ENCODE results near the gene LRFN4.

GRCh38 chr11:66901964-66902390 lies 45.1 kb downstream of the LRFN4 start:
- no peak for TF ChIP-seq CTCF (IDR thresholded peaks at IDR 0.05; ENCODE audit: low read length)
- TF ChIP-seq EZH2 (optimal IDR thresholded peaks at IDR 0.05; ENCODE audit: low read depth, low read length) = no peak
- TF ChIP-seq EZH2phosphoT487 (IDR thresholded peaks at IDR 0.05; ENCODE audit: low read length) = no peak
